Kidney (tissue), 14 donors: Measurements from ENCODE around the gene AGBL5. TPM values are rescaled to one million over a fixed set of nuclear protein-coding genes. Genes with fewer than 3 reads are reported as not detected.

Experiments
- DNase-seq, 5 donors: peaks; one replicate each; pipeline ENCODE4 v3.0.0-alpha.2; 2013 to 2020
- FAIRE-seq: peaks from 2 replicates; lab custom pipeline; 2012; peaks lifted over from hg19 to GRCh38; lab: Jason Lieb, UNC
- H3K27ac ChIP-seq, 2 donors: one replicate each; pipeline ENCODE4 v1.7.0; 2013; ENCODE audit warnings: low read depth in 2 of 2, low read length in 2 of 2, inconsistent platforms in 1 of 2
- H3K27me3 ChIP-seq: one replicate; pipeline ENCODE4 v1.7.1; 2013; ENCODE audit warnings: low read length, inconsistent platforms; ENCODE audit not compliant: control insufficient read depth, insufficient read depth
- H3K36me3 ChIP-seq, 3 donors: one replicate each; pipeline versions ENCODE4 v1.7.0 to v1.7.1; 2013; ENCODE audit warnings: low read length in 3 of 3, control low read depth in 1 of 3, inconsistent platforms in 1 of 3; ENCODE audit not compliant: insufficient read depth in 3 of 3, control insufficient read depth in 2 of 3
- H3K4me1 ChIP-seq, 3 donors: one replicate each; pipeline versions ENCODE4 v1.7.0 to v1.7.1; 2013; ENCODE audit warnings: low read length in 3 of 3, inconsistent platforms in 1 of 3, low read depth in 1 of 3; ENCODE audit not compliant: control insufficient read depth in 2 of 3, insufficient read depth in 2 of 3
- H3K4me3 ChIP-seq, 3 donors: one replicate each; pipeline versions ENCODE4 v1.7.0 to v1.8.1; 2013; ENCODE audit warnings: low read length in 3 of 3, control low read depth in 1 of 3, inconsistent platforms in 1 of 3
- H3K9ac ChIP-seq, 3 donors: one replicate each; pipeline versions ENCODE4 v1.7.0 to v1.7.1; 2013; ENCODE audit warnings: low read length in 3 of 3, control low read depth in 1 of 3, inconsistent platforms in 1 of 3
- H3K9me3 ChIP-seq, 3 donors: one replicate each; pipeline versions ENCODE4 v1.7.0 to v1.7.1; 2013; ENCODE audit warnings: low read length in 3 of 3, control low read depth in 1 of 3, inconsistent platforms in 1 of 3; ENCODE audit not compliant: control insufficient read depth in 2 of 3, insufficient read depth in 1 of 3
- intact Hi-C: fragments of 100-400 bp; cut with DNase I; formaldehyde crosslinking; loops from one replicate; pipeline ENCODE4 v1.11.1; 2022
- polyA plus RNA-seq: library from polyadenylated mRNA; stranded (reverse); fragments of 350-450 nt; fragmentation: Illumina TruSeq; extraction: RNeasy Lipid Tissue Mini Kit (QIAGEN cat#74804); gene quantifications from one replicate; pipeline ENCODE4 v1.2.3, GENCODE V29; 2014; ENCODE audit warnings: low read depth, low replicate concordance; ENCODE audit not compliant: insufficient read depth
- total RNA-seq: library from RNA; stranded (reverse); fragmentation: NEBNext Ultra II Directional; extraction: Animal tissue kit (Norgen Biotek cat#: 25700); gene quantifications from one replicate; pipeline ENCODE4 v1.2.1, GENCODE V29; 2021
- TF ChIP-seq, protein P1 (sequence below): IDR thresholded peaks from 3 replicates; pipeline ENCODE4 v1.5.1; 2012; ENCODE audit warnings: mild to moderate bottlenecking, moderate library complexity, borderline replicate concordance; ENCODE audit not compliant: insufficient read depth; ENCODE audit errors: extremely low read depth
- donor health status: control.
- donor health status: control.
- donor health status: control.
- donor health status: control.
- donor health status: control.
- donor health status: DM: yes; HTN: yes; CAD: no.
- donor health status: Normal renal cell carcinoma (clear cell type).

Gene AGBL5
- total and polyA plus RNA-seq, 2 donors from 2014 or later = 33.4 to 36.5 TPM

DNA sequence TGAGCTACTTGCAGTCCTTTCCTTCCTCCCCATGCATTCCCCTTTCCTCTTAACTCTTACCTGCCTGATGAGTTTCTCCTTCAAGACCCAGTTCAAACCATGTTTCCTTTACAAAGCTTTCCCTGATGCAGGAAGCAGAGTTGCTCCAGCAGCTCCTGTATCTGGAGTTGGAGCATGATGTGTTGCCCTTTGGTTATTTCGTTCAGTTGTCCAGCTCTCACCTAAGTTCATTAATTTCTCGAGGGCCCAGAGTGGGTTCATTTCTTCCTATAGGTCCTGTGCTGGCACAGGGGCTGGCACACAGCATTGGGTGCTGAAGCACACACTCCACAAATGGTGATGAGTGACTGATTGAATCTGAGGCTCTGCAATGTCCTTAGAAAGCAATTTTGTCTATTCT, 41.8 kb upstream of the AGBL5 start:
- no peak overlapping the region for H3K27ac ChIP-seq
- intact Hi-C loops = no loop called here
- no peaks in the 10 kb centered on the region for H3K36me3 ChIP-seq
- no peak overlapping the region for H3K9ac ChIP-seq
- TF ChIP-seq, protein P1, sequence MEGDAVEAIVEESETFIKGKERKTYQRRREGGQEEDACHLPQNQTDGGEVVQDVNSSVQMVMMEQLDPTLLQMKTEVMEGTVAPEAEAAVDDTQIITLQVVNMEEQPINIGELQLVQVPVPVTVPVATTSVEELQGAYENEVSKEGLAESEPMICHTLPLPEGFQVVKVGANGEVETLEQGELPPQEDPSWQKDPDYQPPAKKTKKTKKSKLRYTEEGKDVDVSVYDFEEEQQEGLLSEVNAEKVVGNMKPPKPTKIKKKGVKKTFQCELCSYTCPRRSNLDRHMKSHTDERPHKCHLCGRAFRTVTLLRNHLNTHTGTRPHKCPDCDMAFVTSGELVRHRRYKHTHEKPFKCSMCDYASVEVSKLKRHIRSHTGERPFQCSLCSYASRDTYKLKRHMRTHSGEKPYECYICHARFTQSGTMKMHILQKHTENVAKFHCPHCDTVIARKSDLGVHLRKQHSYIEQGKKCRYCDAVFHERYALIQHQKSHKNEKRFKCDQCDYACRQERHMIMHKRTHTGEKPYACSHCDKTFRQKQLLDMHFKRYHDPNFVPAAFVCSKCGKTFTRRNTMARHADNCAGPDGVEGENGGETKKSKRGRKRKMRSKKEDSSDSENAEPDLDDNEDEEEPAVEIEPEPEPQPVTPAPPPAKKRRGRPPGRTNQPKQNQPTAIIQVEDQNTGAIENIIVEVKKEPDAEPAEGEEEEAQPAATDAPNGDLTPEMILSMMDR = no peak
- H3K4me3 ChIP-seq = no peak overlapping the region
- FAIRE-seq (no peak), DNase-seq (no peak)
- H3K27me3 ChIP-seq = no peaks in the 10 kb centered on the region
- H3K9me3 ChIP-seq = no peaks in the 10 kb centered on the region
- H3K4me1 ChIP-seq = no peaks in the 10 kb centered on the region

DNA sequence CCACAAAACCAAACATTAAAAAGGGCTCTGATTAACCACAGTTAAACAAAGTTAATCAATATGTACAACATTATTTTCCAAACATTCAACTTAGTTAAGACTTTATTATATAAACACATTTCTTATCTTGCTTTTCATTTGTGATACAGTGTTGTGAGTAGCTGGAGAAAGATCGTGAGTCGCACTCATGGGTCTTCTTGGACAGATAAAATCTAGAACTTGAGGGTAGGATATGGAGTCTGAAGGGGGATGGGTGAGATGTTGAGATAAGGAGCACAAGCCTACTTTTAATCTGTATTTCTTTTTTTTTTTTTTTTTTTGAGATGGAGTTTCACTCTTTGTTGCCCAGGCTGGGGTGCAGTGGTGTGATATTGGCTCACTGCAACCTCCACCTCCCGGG, 41.3 kb upstream of the AGBL5 start:
- Histone ChIP-seq H3K36me3 (no peaks in the 10 kb centered on the region), H3K4me3 (no peak overlapping the region), H3K9ac (no peak overlapping the region), H3K9me3 (no peaks in the 10 kb centered on the region), H3K27ac (no peak overlapping the region), H3K27me3 (no peaks in the 10 kb centered on the region), H3K4me1 (peaks cover 0 to 3% (median 3%) of the 10 kb centered on the region in 3 donors)
- intact Hi-C loops = no loop called here
- TF ChIP-seq, protein P1 = no peak
- FAIRE-seq (no peak), DNase-seq (no peak)

DNA sequence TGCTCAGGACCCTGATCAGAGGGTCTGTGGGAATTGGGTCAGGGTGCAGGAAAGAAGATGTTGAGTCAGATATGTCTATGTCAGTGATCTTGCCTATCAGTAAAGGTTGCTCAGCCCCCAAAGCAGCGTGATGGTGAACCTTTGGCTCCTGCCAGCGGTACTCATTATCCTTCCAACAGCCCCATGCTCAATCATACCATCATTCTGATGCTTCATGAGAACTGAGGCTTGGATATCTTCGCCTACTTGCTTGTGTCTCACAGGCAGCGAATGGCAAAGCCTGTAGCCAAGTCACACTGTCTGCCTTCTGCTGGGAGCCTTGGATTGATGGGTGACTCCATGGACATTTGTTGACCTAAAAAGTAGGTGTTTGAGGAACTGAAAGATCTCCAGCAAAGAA, 37.7 kb upstream of the AGBL5 start:
- DNase-seq (peak in 1 of 5 donors; percentile 10), FAIRE-seq (no peak)
- Histone ChIP-seq H3K27ac (no peak overlapping the region), H3K9me3 (no peaks in the 10 kb centered on the region), H3K4me1 (peaks cover 0 to 10% (median 9%) of the 10 kb centered on the region in 3 donors), H3K36me3 (no peaks in the 10 kb centered on the region), H3K9ac (no peak overlapping the region), H3K27me3 (no peaks in the 10 kb centered on the region), H3K4me3 (no peak overlapping the region)
- TF ChIP-seq, protein P1 = no peak
- intact Hi-C loops = no loop called here
